Measurements from ENCODE around the gene TGFBR2.
A peak's percentile ranks its signal among the peaks of the same experiment; 100 is the strongest.

TGFBR2 gene

DNA sequence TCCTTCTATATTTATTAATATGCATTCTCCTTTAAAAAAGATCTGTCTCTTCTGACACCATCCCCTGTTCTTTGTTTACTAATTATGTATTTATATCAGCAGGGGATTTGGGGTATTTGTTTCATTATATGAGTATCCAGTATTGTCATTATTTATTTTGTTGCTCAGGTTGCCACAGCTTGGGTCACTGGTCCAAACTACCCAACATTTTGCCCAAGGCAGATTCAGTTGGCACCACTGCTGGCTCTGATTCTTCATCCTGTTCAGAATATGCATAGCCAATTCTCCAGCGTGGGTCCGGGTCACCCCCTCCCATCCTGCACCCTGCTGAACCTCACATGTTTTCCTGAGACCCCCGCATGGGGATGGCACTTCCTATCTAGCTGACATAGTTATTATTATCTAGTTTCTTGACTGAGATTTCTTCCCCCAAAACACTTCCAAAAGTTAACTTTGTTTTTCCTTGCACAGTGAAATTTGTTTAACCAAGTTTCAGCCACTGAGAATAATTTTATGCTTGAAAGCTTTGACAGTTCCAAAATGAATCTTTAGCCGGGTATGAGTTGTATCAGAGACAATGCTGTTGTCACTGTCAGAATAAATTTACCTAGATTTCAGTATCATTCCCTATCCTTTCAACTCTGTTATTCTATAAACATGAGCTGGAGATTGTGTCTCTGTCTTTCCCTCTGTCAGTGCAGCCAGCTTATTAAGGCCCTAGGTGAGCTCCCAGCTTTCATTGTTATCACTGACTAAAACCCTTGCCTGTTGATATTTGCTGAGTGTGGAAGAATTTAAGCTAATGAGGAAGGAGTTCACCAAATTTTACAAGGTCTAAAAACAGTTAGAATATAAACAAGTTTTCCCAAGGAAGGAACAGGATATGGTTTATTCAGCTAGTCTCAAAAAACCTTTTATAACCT lies 70.3 kb downstream of the TGFBR2 start:
- no peak for DNase-seq

DNA sequence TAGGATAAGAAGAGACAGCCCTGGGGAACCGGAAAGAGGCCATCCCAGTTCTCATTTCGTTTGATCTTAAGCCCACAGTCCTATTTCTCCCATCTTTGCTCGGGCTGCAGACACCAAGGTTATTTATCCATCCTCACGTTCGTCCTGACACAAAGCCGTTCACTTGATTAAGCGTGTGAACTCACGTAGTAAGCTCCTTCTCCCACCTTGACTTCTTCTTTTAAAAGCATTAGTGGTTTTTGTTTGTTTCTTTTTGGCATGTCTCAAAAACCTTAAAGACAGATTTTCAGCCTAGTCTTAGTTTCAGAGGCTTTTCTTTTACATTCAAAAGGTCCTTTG lies 70.9 kb downstream of the TGFBR2 start:
- no peak for DNase-seq

DNA sequence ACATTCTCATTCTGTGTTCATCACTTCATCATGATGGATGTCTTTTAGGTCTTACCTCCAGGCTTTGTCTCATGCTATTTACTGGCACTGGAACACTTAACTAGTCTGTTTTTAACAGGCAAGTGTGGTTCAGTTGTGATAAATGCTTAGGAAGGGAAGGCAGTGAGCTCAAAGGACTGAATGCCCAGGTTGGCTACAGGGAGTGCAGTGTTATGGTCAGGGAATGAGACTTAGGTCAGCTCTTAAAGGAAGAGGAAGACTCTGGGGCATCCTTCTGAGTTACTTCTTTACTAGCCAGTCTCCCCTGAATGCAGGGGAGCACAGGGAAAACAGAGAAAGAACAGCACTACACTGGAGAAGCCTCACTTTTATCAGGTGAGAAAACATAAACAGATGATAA lies 72.6 kb downstream of the TGFBR2 start:
- no peak for DNase-seq

DNA sequence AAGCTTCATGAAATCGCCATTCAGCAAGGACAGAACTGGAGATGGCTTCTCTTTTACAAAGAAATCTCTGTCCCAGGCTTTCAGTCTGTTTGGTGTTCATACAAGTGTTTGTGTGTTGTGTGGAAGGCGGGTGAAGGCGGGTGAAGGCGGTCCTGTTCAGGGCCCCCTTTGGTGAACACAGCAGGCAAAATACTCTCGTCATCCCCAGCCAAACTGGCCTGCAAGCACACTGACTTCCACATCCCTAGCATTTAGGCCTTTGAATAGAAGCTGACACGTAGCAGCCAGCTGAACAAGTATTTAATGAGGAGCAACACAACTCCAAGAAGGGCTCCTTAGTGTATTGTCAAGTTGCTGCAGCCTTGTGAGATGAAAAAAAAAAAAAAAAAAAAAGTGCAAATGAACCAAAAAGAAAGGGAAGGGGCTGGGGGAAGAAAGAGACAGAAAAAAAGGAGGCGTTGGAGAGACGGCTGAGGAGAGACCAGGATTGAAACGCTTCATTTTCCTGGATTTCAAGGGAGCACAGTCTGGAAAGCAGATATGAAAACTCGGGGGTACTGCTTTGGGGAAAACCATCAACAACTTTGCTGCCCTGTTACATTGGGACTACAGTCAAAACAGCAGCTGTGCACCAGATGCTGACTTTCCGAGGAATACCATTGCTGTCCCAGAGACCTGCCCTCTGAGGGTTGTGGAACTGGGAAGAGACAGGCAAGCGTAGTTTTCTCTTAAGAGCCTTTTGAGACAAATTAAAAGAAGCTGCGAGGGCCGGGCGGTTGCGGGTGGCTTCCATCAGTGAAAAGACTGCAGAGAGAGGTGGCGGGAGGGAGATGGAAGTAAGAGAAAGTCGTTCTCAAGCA lies 74.6 kb downstream of the TGFBR2 start:
- no peak for DNase-seq

DNA sequence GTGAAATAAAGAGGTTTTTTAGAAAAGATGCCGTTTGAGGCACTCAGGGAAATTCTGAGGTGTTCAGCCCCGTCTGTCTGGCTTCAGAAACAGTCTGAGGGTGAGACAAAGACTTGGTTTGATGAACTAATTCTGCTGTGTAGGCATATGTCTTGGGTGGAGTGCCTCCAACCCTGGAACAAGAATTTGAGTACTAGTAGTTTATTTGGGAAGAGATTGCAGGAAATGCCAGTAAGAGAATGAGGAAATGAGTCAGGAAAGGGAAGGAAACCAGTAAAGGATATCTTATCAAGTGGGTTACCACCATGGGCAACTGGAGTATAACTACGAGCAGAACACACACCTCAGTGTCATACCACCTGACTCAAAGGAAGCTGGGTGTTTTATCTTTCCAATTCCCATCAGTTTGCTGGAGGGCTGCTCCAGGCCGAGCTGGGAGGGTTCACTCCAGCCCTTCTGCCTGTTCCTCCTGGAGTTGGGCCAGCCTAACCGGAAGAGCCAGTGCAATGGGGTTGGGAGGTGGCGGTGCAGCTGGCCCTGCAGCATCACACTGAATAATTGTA lies 75.3 kb downstream of the TGFBR2 start:
- DNase-seq, result no peak

DNA sequence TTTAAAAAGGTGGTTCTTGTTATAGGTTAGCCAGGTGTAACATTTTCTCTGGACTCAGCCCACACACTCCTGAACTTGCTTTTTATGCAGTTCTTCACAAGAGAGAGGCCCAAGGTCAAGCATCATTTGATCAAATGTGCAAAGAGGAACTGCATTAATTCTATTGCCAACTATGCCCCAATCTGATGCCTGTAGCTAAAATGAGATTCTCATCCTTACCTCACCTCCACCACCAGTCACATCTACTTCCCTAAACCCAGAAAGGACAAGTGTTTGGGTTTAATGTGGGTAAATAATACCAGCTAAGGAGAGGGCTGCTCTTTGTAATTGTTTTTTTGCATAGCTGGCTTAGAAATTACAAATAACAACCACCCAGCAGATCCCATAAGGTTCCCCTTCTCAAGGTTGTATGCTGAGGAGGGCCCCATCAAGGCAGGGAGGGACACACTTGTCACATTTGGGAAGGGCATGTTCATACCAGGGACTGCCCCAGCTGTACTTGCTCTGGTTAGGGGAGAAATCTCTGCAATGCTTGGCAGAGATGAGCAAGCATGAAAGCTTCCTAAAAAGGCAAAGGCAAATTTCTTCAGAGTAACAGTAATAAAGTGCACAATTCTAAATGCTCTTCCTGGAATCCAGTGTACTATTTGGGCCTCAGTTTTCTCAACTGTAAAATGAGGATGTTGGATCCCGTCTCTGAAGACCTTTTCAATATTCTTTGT lies 76.2 kb downstream of the TGFBR2 start:
- no peak for DNase-seq

DNA sequence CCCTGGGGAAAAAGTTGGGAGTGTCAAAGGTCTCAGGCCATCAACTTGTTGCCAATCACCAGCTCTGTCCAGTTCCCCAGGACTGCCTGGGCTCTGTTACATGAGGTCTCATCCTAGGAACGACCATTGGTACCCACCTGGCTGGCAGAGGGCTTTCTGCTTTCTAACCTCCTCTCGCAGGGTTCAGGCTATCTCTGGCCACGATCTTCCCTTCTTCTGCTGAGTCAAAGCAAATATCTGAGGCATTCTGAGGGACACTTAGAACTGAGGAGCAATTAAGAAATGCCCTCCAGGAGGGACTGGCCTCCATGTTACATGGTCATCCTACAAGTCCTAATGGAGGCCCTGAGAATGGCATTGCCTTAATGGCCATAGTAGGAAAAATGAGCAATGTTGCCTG lies 77.4 kb downstream of the TGFBR2 start:
- DNase-seq, result no peak

DNA sequence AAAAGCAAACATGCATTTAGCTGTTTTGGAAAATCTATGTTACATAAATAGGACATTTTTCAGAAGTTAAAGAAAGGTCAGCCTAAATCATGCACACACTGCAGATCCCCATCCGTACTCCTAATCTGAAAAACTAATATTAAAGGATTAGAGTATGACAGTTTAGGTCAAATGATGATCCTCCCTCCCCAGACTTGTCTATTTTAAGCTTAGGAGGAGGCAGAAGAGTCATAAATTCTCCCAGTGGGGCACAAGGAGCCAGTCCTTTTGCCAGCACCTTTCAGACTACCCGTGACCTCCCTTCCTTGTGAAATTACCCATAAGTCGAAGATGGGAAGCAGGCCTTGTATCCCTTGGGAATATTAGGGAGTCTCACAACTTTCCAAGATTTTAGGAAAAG lies 78.0 kb downstream of the TGFBR2 start:
- no peak for DNase-seq

DNA sequence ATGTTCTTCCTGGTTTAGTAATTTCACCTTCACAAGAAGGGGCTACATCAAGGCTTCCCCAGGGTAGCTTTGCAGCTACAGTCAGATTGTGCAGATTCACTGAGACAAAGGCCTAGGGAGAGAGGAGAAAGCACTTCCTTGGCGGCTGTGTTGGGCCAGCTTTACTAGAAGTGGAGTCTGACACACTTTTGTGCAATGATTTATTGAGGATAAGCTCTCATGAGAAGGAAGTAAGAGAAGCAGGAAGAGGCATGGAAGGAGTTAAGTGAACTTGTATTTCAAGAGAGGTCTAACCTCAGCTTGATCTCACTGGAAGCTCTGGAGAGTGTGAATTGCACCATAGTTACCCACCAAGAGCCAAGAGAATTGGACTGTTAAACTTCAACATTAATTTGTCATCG lies 78.9 kb downstream of the TGFBR2 start:
- no peak for DNase-seq

DNA sequence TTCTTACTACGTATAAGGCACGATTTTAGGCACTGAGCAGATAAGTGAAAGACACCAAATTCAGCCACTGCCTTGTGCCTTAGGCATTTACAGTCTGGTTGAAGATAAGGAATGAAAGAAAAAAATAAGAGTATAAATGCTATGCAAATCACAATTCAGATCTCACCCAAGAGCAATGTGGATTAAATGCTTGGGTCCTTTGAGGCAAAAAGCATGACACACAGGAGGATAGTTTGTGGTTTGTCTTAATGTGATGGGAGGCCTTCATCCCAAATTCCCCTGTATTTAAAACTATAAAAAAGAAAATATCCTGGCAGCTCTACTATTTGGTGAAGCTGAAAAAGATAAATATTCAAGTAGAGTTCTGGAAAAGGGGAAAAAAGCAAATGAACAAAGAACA lies 79.8 kb downstream of the TGFBR2 start:
- DNase-seq, result no peak

DNA sequence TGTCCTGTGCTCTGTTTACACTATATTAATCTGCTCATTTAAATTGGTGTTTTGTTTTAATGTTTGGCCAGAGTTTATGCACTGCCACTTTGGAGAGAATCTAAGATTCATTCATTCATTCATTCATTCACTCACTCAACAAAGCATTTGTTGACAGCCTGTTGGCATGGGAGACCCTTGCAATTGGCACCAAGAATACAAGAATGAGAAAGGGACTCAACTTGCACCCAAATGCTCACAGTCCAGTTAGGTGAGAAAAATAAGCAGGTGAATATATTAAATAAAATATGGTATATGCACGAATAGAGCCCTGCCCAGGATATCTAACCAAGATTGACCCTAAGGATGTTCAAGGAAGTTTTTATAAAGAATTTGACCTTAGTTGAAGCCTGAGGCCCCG lies 80.4 kb downstream of the TGFBR2 start:
- DNase-seq, result no peak

DNA sequence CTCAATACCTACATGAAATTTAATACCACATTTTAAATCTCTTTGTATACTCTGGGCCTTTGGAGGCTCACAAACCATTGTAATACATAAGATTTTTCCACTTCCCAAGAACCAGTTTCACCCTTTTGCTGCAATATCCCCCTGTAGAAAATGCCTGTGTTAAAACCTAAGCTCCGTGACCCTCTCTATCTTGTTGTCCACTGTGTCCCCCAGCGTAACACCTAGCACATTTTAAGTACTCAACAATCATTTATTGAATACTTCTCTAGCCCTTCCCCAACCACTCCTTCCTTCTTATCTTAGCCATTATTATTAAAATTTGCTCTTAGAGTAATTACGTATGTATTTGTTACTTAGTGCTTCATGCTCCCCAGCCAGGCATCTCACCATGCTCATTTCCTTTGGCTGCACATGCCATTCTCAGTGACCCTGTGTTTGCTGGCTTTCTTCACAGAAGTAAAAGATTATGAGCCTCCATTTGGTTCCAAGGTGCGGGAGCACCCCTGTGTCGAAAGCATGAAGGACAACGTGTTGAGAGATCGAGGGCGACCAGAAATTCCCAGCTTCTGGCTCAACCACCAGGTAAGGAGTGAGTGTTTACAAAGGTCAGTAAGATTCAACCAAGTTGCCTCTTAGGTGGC lies 81.6 kb downstream of the TGFBR2 start:
- DNase-seq, result no peak

DNA sequence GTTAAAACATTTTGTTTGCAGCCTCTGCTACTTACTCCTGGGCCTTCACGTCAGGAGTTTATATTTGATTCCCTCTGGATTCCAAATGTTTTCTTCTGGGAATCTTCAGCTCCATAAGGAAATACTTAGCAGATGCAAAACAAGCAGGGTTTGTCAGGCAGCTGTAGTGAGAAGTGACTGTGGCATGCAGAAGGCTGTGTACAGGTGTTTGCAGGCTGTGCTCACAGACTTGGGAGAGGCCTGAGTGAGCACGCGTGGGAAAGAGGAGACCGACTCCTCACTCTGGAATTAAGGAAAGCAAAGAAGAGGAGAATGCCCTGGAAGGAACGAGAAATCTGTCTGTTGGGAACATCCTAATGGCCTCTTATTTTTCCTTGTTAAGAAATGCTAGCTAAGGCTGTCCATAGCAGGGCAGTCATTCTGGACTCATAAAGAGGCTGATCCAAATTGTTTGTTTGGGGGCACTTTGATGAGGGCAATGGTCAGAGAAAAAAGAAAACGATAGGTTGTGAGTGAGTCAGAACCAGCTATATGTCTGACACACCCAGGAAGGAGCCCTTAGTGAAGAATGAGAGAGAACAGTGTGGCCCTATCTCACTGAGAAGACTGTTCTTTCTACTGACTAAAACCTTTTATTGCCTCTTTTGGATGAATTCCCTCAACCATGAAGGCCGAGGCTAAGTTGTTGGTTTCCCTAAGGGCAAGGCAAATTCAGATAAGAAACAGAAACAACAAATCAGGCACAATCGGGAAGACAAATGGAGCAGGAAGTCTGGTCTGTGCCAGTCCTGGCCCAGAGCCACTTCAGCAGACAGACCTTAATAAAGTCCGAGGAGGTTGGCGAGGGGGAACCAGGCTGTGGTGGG lies 82.6 kb downstream of the TGFBR2 start:
- DNase-seq, result no peak

DNA sequence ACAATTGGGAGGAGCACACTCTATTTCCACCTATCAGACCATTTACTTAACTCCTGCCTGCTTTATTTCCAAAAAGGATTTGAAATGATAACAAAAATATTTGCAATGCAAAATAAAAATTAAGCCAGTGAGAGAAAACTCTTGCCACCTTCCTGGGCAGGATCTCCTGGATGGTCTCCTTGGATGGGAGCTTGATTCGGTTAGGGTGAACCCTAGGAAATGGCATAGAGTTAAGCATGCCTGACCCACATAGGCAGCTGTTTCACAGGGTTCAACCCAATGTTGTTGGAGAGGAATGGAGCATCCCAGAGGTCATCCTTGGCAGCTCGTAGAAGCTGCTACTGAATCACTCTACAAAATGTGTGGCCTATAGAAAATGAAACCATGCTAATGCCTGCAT lies 83.8 kb downstream of the TGFBR2 start:
- no peak for DNase-seq

DNA sequence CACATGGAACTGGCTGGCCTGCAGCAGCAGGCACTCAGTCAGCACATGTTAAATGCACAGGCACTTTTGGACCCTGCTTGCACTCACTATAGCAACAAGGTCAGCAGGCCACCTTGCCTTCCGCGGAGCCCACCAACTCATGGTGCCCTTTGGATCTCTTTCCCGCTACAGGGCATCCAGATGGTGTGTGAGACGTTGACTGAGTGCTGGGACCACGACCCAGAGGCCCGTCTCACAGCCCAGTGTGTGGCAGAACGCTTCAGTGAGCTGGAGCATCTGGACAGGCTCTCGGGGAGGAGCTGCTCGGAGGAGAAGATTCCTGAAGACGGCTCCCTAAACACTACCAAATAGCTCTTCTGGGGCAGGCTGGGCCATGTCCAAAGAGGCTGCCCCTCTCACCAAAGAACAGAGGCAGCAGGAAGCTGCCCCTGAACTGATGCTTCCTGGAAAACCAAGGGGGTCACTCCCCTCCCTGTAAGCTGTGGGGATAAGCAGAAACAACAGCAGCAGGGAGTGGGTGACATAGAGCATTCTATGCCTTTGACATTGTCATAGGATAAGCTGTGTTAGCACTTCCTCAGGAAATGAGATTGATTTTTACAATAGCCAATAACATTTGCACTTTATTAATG lies 85.0 kb downstream of the TGFBR2 start:
- DNase-seq, result no peak

DNA sequence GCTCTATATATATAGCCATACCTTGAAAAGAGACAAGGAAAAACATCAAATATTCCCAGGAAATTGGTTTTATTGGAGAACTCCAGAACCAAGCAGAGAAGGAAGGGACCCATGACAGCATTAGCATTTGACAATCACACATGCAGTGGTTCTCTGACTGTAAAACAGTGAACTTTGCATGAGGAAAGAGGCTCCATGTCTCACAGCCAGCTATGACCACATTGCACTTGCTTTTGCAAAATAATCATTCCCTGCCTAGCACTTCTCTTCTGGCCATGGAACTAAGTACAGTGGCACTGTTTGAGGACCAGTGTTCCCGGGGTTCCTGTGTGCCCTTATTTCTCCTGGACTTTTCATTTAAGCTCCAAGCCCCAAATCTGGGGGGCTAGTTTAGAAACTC lies 85.5 kb downstream of the TGFBR2 start:
- DNase-seq, result no peak

DNA sequence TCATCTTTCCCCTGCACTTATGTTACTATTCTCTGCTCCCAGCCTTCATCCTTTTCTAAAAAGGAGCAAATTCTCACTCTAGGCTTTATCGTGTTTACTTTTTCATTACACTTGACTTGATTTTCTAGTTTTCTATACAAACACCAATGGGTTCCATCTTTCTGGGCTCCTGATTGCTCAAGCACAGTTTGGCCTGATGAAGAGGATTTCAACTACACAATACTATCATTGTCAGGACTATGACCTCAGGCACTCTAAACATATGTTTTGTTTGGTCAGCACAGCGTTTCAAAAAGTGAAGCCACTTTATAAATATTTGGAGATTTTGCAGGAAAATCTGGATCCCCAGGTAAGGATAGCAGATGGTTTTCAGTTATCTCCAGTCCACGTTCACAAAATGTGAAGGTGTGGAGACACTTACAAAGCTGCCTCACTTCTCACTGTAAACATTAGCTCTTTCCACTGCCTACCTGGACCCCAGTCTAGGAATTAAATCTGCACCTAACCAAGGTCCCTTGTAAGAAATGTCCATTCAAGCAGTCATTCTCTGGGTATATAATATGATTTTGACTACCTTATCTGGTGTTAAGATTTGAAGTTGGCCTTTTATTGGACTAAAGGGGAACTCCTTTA lies 86.2 kb downstream of the TGFBR2 start:
- peak; percentile 24 for DNase-seq

DNA sequence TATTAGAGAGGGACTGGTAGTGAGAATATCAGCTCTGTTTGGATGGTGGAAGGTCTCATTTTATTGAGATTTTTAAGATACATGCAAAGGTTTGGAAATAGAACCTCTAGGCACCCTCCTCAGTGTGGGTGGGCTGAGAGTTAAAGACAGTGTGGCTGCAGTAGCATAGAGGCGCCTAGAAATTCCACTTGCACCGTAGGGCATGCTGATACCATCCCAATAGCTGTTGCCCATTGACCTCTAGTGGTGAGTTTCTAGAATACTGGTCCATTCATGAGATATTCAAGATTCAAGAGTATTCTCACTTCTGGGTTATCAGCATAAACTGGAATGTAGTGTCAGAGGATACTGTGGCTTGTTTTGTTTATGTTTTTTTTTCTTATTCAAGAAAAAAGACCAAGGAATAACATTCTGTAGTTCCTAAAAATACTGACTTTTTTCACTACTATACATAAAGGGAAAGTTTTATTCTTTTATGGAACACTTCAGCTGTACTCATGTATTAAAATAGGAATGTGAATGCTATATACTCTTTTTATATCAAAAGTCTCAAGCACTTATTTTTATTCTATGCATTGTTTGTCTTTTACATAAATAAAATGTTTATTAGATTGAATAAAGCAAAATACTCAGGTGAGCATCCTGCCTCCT lies 87.2 kb downstream of the TGFBR2 start:
- DNase-seq, result peak; percentile 60

DNA sequence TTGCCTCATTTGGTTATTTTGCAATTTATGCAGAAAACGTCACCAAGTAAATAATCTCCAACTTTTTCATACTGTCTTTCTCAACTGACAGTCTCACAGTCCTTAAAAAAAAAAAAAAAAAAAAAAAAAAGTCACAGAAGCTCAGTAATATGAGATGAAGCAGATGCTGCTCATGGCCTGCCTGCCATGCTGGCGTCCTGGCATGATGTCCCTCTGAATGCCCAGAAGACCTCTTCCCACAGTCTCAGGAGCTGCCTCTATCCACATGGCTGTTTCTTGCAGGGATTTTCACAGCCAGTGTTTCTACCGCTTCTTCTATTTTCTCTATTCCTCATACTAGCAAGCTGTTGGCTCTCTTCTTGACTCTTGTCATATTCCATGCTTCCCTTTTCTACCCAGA lies 87.7 kb downstream of the TGFBR2 start:
- no peak for DNase-seq

DNA sequence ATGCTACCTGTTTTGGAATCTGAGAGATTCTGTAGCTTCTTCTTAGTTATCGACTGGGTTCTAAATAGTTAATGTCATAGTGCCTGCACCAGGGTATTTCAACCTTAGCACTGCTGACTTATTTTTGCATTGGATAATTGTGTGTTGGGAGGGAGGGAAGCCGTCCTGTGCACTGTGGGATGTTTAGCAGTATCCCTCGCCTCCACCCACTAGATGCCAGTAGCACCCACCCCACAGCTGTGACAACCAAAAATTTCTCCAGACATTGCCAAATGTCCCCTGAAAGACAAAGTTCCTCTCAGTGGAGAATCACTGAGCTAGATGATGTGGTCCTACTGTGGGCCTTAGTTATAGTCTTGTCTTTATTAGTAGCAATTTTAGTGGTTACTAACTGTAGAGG lies 88.3 kb downstream of the TGFBR2 start:
- no peak for DNase-seq
